H1 (cell line): ENCODE measurements around the gene PPP4R1. TPM values are rescaled to one million over a fixed set of nuclear protein-coding genes. Genes with fewer than 3 reads are reported as not detected.

Experiments used
- CTCF ChIA-PET: fragments of 300-600 bp; sonication (Branson Sonifier 250); formaldehyde crosslinking; loops from one replicate; lab custom pipeline; 2021; ENCODE audit not compliant: partially characterized antibody; lab: Charles Lee
- POLR2A ChIA-PET: fragments of 300-600 bp; sonication (Branson Sonifier 250); formaldehyde crosslinking; loops from one replicate; lab custom pipeline; 2021; ENCODE audit warnings: inconsistent platforms; ENCODE audit not compliant: partially characterized antibody; lab: Charles Lee
- DNase-seq, 2 experiments: peaks; one replicate each; pipeline versions ENCODE4 v3.0.0 to v3.0.0-alpha.2; 2010 to 2022; ENCODE audit warnings: low spot score in 2 of 2, low read depth in 1 of 2, mixed read lengths in 1 of 2
- FAIRE-seq: peaks from 2 replicates; lab custom pipeline; 2011; peaks lifted over from hg19 to GRCh38; lab: Jason Lieb, UNC
- H2AFZ ChIP-seq: 2 replicates; pipeline ENCODE4 v1.8.1; 2012; ENCODE audit warnings: low read length, inconsistent platforms
- H2AK5ac ChIP-seq: 2 replicates; pipeline ENCODE4 v1.6.1; 2013; ENCODE audit warnings: low read depth, low read length
- H2BK120ac ChIP-seq: replicated peaks from 2 replicates; pipeline ENCODE3; 2013; ENCODE audit warnings: low read depth, low read length, inconsistent platforms
- H2BK12ac ChIP-seq: 2 replicates; pipeline ENCODE4 v1.6.1; 2013; ENCODE audit warnings: low read depth, low read length
- H2BK15ac ChIP-seq: 2 replicates; pipeline ENCODE4 v1.6.1; 2013; ENCODE audit warnings: low read length
- H2BK20ac ChIP-seq: 2 replicates; pipeline ENCODE4 v1.6.1; 2013; ENCODE audit warnings: low read length
- H2BK5ac ChIP-seq: 2 replicates; pipeline ENCODE4 v1.6.1; 2013; ENCODE audit warnings: low read depth, low read length
- H3K14ac ChIP-seq: 2 replicates; pipeline ENCODE4 v1.6.1; 2013; ENCODE audit warnings: inconsistent platforms; ENCODE audit not compliant: insufficient read length
- H3K18ac ChIP-seq: 2 replicates; pipeline ENCODE4 v1.6.1; 2013; ENCODE audit warnings: low read length; ENCODE audit errors: extremely low read depth
- H3K23ac ChIP-seq: 2 replicates; pipeline ENCODE4 v1.6.1; 2013; ENCODE audit warnings: inconsistent platforms; ENCODE audit not compliant: insufficient read length
- H3K23me2 ChIP-seq: 2 replicates; pipeline ENCODE4 v1.6.1; 2013; ENCODE audit warnings: low read depth, low read length
- H3K27ac ChIP-seq: 2 replicates; pipeline ENCODE4 v1.6.1; 2011; ENCODE audit warnings: low read depth, low read length, inconsistent platforms
- H3K27me3 ChIP-seq, 4 experiments: replicated peaks in 1 of 4; 1 replicate in 1 of 4; 2 replicates in 3 of 4; pipeline versions ENCODE4 v1.6.1 to v1.8.1; 2011 to 2013; ENCODE audit warnings: low read length in 3 of 4, mild to moderate bottlenecking in 3 of 4, inconsistent platforms in 2 of 4, mixed read lengths in 2 of 4, moderate library complexity in 1 of 4; ENCODE audit not compliant: control insufficient read depth in 3 of 4, insufficient read depth in 3 of 4; ENCODE audit errors: extremely low read depth in 1 of 4
- H3K36me3 ChIP-seq, 4 experiments: 2 replicates each; pipeline versions ENCODE4 v1.6.1 to v1.8.1; 2011 to 2013; ENCODE audit warnings: mild to moderate bottlenecking in 4 of 4, low read length in 3 of 4, moderate library complexity in 2 of 4, control low read depth in 1 of 4, inconsistent platforms in 1 of 4; ENCODE audit not compliant: insufficient read depth in 4 of 4, control insufficient read depth in 2 of 4
- H3K4ac ChIP-seq: replicated peaks from 2 replicates; pipeline ENCODE3; 2013; ENCODE audit warnings: low read length, low read depth, mixed read lengths, inconsistent platforms; ENCODE audit not compliant: insufficient read length
- H3K4me1 ChIP-seq, 4 experiments: replicated peaks in 1 of 4; 1 replicate in 1 of 4; 2 replicates in 3 of 4; pipeline versions ENCODE4 v1.6.1 to v1.8.1; 2011 to 2013; ENCODE audit warnings: low read length in 3 of 4, inconsistent platforms in 2 of 4, mixed read lengths in 1 of 4; ENCODE audit not compliant: insufficient read depth in 4 of 4, control insufficient read depth in 3 of 4
- H3K4me2 ChIP-seq, 2 experiments: 2 replicates each; pipeline versions ENCODE4 v1.6.1 to v1.8.1; 2011 to 2013; ENCODE audit warnings: low read depth in 2 of 2, low read length in 2 of 2, control low read depth in 1 of 2, inconsistent platforms in 1 of 2, mild to moderate bottlenecking in 1 of 2; ENCODE audit not compliant: insufficient read depth in 1 of 2
- H3K4me3 ChIP-seq, 4 experiments: fragments of 200-600, 300-600 bp in 1 of 4; sonication (generic), shearing (Covaris generic), sonication (Bioruptor Twin) in 1 of 4; 2 replicates each; pipeline versions ENCODE4 v1.5.1 to v1.8.1; 2011 to 2016; ENCODE audit warnings: low read length in 4 of 4, low read depth in 3 of 4, control low read depth in 2 of 4, inconsistent platforms in 2 of 4, mild to moderate bottlenecking in 2 of 4, mixed read lengths in 1 of 4, moderate library complexity in 1 of 4; ENCODE audit not compliant: insufficient read depth in 2 of 4; ENCODE audit errors: extremely low read depth in 1 of 4
- H3K56ac ChIP-seq: replicated peaks from 2 replicates; pipeline ENCODE3; 2013; ENCODE audit warnings: low read depth, mild to moderate bottlenecking, mixed read lengths, low read length, inconsistent platforms; ENCODE audit not compliant: insufficient read length
- H3K79me1 ChIP-seq: 2 replicates; pipeline ENCODE4 v1.6.1; 2013; ENCODE audit warnings: low read depth, low read length, control low read depth
- H3K79me2 ChIP-seq, 2 experiments: 2 replicates each; pipeline versions ENCODE4 v1.6.1 to v1.8.1; 2012 to 2013; ENCODE audit warnings: low read length in 2 of 2, mild to moderate bottlenecking in 2 of 2, inconsistent platforms in 1 of 2; ENCODE audit not compliant: insufficient read depth in 2 of 2, control insufficient read depth in 1 of 2
- H3K9ac ChIP-seq, 4 experiments: replicated peaks in 1 of 4; 1 replicate in 1 of 4; 2 replicates in 3 of 4; pipeline versions ENCODE4 v1.6.1 to v1.8.1; 2011 to 2013; ENCODE audit warnings: low read depth in 3 of 4, low read length in 3 of 4, control low read depth in 2 of 4, mild to moderate bottlenecking in 2 of 4, moderate library complexity in 2 of 4, inconsistent platforms in 1 of 4; ENCODE audit errors: extremely low read depth in 1 of 4
- H3K9me3 ChIP-seq, 2 experiments: 2 replicates each; pipeline versions ENCODE4 v1.6.1 to v1.8.1; 2012 to 2013; ENCODE audit warnings: mild to moderate bottlenecking in 2 of 2, moderate library complexity in 2 of 2, control low read depth in 1 of 2, inconsistent platforms in 1 of 2, low read depth in 1 of 2, low read length in 1 of 2, mixed read lengths in 1 of 2; ENCODE audit not compliant: insufficient read depth in 2 of 2
- H4K20me1 ChIP-seq, 2 experiments: replicated peaks in 1 of 2; 2 replicates each; pipeline versions ENCODE3 to v1.8.1; 2011 to 2013; ENCODE audit warnings: inconsistent platforms in 2 of 2, low read length in 2 of 2, mild to moderate bottlenecking in 1 of 2; ENCODE audit not compliant: insufficient read depth in 2 of 2, control insufficient read depth in 1 of 2
- H4K5ac ChIP-seq: 2 replicates; pipeline ENCODE4 v1.6.1; 2013; ENCODE audit warnings: low read length, low read depth, mixed read lengths, inconsistent platforms; ENCODE audit not compliant: insufficient read length
- H4K8ac ChIP-seq: 2 replicates; pipeline ENCODE4 v1.8.0; 2013; ENCODE audit warnings: mild to moderate bottlenecking, moderate library complexity, low read length, inconsistent platforms; ENCODE audit not compliant: insufficient read depth; ENCODE audit errors: extremely low read depth
- H4K91ac ChIP-seq: replicated peaks from 2 replicates; pipeline ENCODE3; 2013; ENCODE audit warnings: low read length, mixed read lengths, inconsistent platforms; ENCODE audit not compliant: insufficient read length
- HDAC2 ChIP-seq, 2 experiments: fragments of 300-600 bp in 1 of 2; sonication (generic) in 1 of 2; IDR thresholded peaks; 2 replicates each; pipeline ENCODE4 v1.6.1; 2011 to 2012; ENCODE audit warnings: low read depth in 2 of 2, low read length in 2 of 2, mild to moderate bottlenecking in 2 of 2, moderate library complexity in 2 of 2, borderline replicate concordance in 1 of 2, inconsistent platforms in 1 of 2
- JUND ChIP-seq: IDR thresholded peaks from 2 replicates; pipeline ENCODE4 v1.6.1; 2011; ENCODE audit warnings: mild to moderate bottlenecking, improper control_type of control experiment, low read length
- RAD21 ChIP-seq, 2 experiments: IDR thresholded peaks in 1 of 2; conservative IDR thresholded peaks in 1 of 2; 2 replicates each; pipeline ENCODE4 v1.6.1; 2011; ENCODE audit warnings: low read depth in 2 of 2, low read length in 2 of 2, improper control_type of control experiment in 1 of 2, inconsistent platforms in 1 of 2, mild to moderate bottlenecking in 1 of 2, moderate library complexity in 1 of 2
- WGBS, 2 experiments: shearing (Covaris generic) in 1 of 2; methylation state at CpG; one replicate each; pipeline versions ENCODE4 v1.1.6 to v1.1.7; 2013 to 2015; ENCODE audit warnings: low lambda C conversion rate in 2 of 2, mixed read lengths in 2 of 2, inconsistent platforms in 1 of 2, low coverage in 1 of 2, missing lambda C conversion rate in 1 of 2; ENCODE audit not compliant: insufficient replicate concordance in 2 of 2, insufficient coverage in 1 of 2, insufficient read length in 1 of 2; ENCODE audit errors: extremely low coverage in 1 of 2, missing lambda C conversion rate in 1 of 2; 5-methylcytosine and 5-hydroxymethylcytosine counted together
- polyA plus RNA-seq, 7 experiments: library from polyadenylated mRNA; depleted of rRNA in 3 of 7; stranded (reverse) in 5 of 7; unstranded in 2 of 7; fragments of >200 nt in 5 of 7; fragments of 200-250 nt in 2 of 7; gene quantifications; 1 replicate in 5 of 7; 2 replicates in 1 of 7; 4 replicates in 1 of 7; pipeline versions ENCODE4 v1.2.1 to v1.2.3, GENCODE V29; 2011 to 2013; ENCODE audit warnings: missing spikeins in 2 of 7, mixed read lengths in 2 of 7
- total RNA-seq: library from RNA; stranded (reverse); fragmentation: NEBNext Ultra II Directional; extraction: Animal tissue kit (Norgen Biotek cat#: 25700); gene quantifications from 2 replicates; pipeline ENCODE4 v1.2.1, GENCODE V29; 2021

Gene PPP4R1
- total and polyA plus RNA-seq, 2 of the 8 experiments (the other 6 are each of a cell fraction or from before 2014, with no cell fraction given), result 67.4 to 96.1 TPM

- Histone ChIP-seq H3K79me1 (no peaks in the 10 kb centered on the region), H3K4me1 (no peaks in the 10 kb centered on the region), H3K27ac (no peak overlapping the region), H4K20me1 (no peaks in the 10 kb centered on the region)
- TF ChIP-seq RAD21 (IDR thresholded peaks at IDR 0.05 in 1 of 2, conservative IDR thresholded peaks at IDR 0.05 in 1 of 2; ENCODE audit: low read depth in 2 of 2, low read length in 2 of 2) (0 out of 4 replicates have a peak, but pooled peaks of 1 of the 2 experiments have one; percentile 1), JUND (no peak), HDAC2 (IDR thresholded peaks at IDR 0.05; ENCODE audit: borderline replicate concordance in 1 of 2, low read depth in 2 of 2, low read length in 2 of 2) (no peak)
- TF ChIP-seq, all 59 proteins: peak for 1
- no peak overlapping the region for H2BK5ac ChIP-seq
- no peak overlapping the region for H2AK5ac ChIP-seq
- H3K27me3 ChIP-seq, result no peaks in the 10 kb centered on the region
- no peak overlapping the region for H3K14ac ChIP-seq
- H4K5ac ChIP-seq, result no peak overlapping the region
- CTCF ChIA-PET, result no interaction called here
- no peak overlapping the region for H2BK20ac ChIP-seq
- no peak overlapping the region for H2AFZ ChIP-seq
- H4K91ac ChIP-seq, result no peak overlapping the region
- 84% methylated on average over 8 of the region's 8 CpGs; no CpG with 5 or more reads in 1 of the 2 experiments for WGBS, 2 experiments
- POLR2A ChIA-PET, result no interaction called here
- no peak overlapping the region for H3K4me3 ChIP-seq
- H4K8ac ChIP-seq, result no peak overlapping the region
- no peak overlapping the region for H3K23ac ChIP-seq
- H3K56ac ChIP-seq, result no peak overlapping the region
- H2BK120ac ChIP-seq, result no peak overlapping the region
- DNase-seq (no peak), FAIRE-seq (no peak)
- H3K23me2 ChIP-seq, result peaks cover 2% of the 10 kb centered on the region; the same call in 1 of the 2 replicates
- peaks cover 2 to 13% (median 7%) of the 10 kb centered on the region in 4 experiments; a peak in 5 of 8 replicates for H3K36me3 ChIP-seq
- H2BK12ac ChIP-seq, result no peak overlapping the region
- no peak overlapping the region for H2BK15ac ChIP-seq
- H3K18ac ChIP-seq, result no peak overlapping the region
- H3K79me2 ChIP-seq, result no peaks in the 10 kb centered on the region
- H3K9me3 ChIP-seq, result no peaks in the 10 kb centered on the region
- H3K9ac ChIP-seq, result no peak overlapping the region
- H3K4ac ChIP-seq, result no peak overlapping the region
- no peak overlapping the region for H3K4me2 ChIP-seq
Observed at GRCh38 chr18:9539938-9540337, 74.4 kb downstream of the PPP4R1 start.
